Ishikawa (cell line): Measurements from ENCODE around the gene CUL2.

Experiments
- EP300 ChIP-seq: IDR thresholded peaks from 2 replicates; pipeline ENCODE4 v1.6.1; 2012; ENCODE audit warnings: borderline replicate concordance
- TCF12 ChIP-seq: IDR thresholded peaks from 2 replicates; pipeline ENCODE4 v1.6.1; 2012; ENCODE audit warnings: low read depth
- YY1 ChIP-seq: IDR thresholded peaks from 2 replicates; pipeline ENCODE4 v1.6.1; 2012; ENCODE audit warnings: low read depth

DNA sequence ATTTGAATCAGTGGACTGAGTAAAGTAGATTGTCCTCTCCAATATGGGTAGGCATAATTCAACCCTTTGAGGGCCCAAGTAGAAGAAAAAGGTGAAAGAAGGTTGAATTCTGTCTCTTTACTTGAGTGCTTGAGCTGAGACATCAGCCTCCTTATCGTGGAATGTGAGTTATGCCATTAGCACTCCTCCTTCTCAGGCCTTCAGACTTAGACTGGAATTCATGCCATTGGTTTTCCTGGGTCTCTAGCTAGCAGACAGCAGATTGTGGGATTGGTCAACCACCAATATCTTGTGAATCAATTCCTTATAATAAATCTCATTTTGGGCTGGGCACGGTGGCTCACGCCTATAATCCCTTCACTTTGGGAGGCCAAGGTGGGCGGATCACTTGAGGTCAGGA is 89.2 kb downstream of the CUL2 start:
- no peak for TF ChIP-seq YY1
- TF ChIP-seq TCF12 = no peak
- no peak for TF ChIP-seq EP300
